ENCODE data around the gene RFX8. TPM values are rescaled to one million over a fixed set of nuclear protein-coding genes. Genes with fewer than 3 reads are reported as not detected.

RFX8 gene
- total RNA-seq, 1 donor from 2014 or later: not detected

DNA sequence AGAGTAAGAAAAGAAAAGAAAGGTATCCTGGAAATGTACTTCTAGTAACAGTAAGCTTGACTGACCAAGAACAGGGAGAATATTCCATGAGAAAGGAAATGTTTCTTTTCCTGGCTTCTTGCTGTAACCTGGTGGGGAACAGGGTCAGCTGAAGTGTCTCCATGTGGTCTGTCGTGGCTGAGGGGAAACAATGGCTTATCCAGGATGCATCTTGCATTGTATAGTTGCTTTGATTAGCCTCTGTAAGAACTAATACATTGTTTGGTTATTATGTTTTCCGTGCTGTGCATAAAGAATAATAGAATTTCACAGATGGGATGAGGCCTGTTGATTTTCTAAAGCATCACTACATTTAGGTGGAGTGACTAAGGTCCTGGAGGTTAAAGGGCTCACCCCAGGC is 92.5 kb downstream of the RFX8 start:
- intact Hi-C loops (cut with DNase I): no loop called here
- peaks cover 30% of the 10 kb centered on the region for H3K27me3 ChIP-seq
- H3K36me3 ChIP-seq: no peaks in the 10 kb centered on the region
- TF ChIP-seq, protein P1, sequence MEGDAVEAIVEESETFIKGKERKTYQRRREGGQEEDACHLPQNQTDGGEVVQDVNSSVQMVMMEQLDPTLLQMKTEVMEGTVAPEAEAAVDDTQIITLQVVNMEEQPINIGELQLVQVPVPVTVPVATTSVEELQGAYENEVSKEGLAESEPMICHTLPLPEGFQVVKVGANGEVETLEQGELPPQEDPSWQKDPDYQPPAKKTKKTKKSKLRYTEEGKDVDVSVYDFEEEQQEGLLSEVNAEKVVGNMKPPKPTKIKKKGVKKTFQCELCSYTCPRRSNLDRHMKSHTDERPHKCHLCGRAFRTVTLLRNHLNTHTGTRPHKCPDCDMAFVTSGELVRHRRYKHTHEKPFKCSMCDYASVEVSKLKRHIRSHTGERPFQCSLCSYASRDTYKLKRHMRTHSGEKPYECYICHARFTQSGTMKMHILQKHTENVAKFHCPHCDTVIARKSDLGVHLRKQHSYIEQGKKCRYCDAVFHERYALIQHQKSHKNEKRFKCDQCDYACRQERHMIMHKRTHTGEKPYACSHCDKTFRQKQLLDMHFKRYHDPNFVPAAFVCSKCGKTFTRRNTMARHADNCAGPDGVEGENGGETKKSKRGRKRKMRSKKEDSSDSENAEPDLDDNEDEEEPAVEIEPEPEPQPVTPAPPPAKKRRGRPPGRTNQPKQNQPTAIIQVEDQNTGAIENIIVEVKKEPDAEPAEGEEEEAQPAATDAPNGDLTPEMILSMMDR (IDR thresholded peaks at IDR 0.05): no peak
- H3K4me1 ChIP-seq: peaks cover 6% of the 10 kb centered on the region
- H3K27ac ChIP-seq: no peak overlapping the region
- no peaks in the 10 kb centered on the region for H3K9me3 ChIP-seq
- DNase-seq (no peak), ATAC-seq (no peak)
- no peak overlapping the region for H3K4me3 ChIP-seq

DNA sequence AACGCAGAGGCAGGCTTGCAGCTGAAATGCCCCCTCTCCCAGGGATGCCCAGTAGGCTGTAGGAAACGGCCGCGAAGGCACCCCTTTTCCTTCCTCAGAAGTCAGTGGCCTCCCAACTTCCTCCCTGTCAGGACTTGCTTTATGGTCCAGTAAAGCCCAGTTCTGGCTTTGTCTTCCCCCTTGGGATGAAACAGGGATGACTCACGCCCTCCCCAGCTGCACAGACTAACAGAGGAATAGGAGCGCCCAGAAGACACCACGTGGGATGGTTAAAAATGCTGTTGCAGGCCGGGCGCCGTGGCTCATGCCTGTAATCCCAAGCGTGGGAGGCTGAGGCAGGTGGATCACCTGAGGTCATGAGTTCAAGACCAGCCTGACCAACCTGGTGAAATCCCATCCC is 94.5 kb downstream of the RFX8 start:
- Histone ChIP-seq H3K36me3 (no peaks in the 10 kb centered on the region), H3K27ac (no peak overlapping the region), H3K9me3 (no peaks in the 10 kb centered on the region), H3K27me3 (peaks cover 13% of the 10 kb centered on the region), H3K4me3 (no peak overlapping the region), H3K4me1 (no peaks in the 10 kb centered on the region)
- ATAC-seq (peak; percentile 81), DNase-seq (no peak)
- TF ChIP-seq, protein P1 (IDR thresholded peaks at IDR 0.05): no peak
- intact Hi-C loops (cut with DNase I): no loop called here

DNA sequence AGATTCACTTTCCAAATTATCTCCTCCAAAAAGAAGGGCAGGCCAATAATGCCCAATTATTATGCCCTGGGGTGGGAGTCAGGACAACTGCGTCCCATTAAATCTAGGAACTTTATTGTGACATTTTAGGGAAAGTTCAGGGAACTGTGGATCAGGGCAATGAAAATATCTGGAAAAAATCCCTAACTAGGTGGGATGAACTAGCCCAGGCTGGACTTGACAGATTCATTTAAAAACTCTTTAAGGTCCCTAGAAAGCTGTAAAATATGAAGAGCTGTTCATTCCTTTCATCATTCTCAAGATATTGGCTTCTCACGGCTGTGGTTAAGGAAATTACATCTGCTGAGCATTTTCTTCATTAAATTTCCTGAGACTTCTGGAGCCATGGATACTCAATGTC is 95.8 kb downstream of the RFX8 start:
- Histone ChIP-seq H3K27ac (no peak overlapping the region), H3K9me3 (no peaks in the 10 kb centered on the region), H3K4me3 (no peak overlapping the region), H3K36me3 (no peaks in the 10 kb centered on the region), H3K27me3 (peaks cover under 1% of the 10 kb centered on the region), H3K4me1 (no peaks in the 10 kb centered on the region)
- DNase-seq (no peak), ATAC-seq (no peak)
- TF ChIP-seq, protein P1 (IDR thresholded peaks at IDR 0.05): no peak
- intact Hi-C loops (cut with DNase I): no loop called here

DNA sequence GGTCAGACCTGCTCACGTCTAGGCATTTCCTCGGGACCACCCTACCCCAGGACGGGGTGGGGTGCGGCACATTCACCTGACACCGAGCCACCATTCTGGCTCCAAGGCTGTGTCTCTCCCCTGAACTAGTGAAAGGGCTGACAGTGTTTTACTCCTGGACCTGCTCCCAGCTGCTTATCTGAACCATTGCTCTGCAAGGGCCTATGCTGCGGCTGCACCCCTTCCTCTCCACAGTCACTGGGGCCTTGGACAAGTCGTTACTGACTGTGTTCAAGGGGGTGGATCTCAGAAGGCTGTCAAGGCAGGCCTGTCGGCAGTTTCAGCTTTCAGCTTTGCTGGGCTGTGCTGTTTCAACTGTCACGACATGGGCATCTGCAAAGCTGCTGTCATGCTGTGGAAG is 99.3 kb downstream of the RFX8 start:
- Histone ChIP-seq H3K4me3 (no peak overlapping the region), H3K27me3 (no peaks in the 10 kb centered on the region), H3K9me3 (no peaks in the 10 kb centered on the region), H3K36me3 (no peaks in the 10 kb centered on the region), H3K27ac (no peak overlapping the region), H3K4me1 (no peaks in the 10 kb centered on the region)
- ATAC-seq (no peak), DNase-seq (no peak)
- TF ChIP-seq, protein P1 (IDR thresholded peaks at IDR 0.05): no peak
- intact Hi-C loops (cut with DNase I): no loop called here

DNA sequence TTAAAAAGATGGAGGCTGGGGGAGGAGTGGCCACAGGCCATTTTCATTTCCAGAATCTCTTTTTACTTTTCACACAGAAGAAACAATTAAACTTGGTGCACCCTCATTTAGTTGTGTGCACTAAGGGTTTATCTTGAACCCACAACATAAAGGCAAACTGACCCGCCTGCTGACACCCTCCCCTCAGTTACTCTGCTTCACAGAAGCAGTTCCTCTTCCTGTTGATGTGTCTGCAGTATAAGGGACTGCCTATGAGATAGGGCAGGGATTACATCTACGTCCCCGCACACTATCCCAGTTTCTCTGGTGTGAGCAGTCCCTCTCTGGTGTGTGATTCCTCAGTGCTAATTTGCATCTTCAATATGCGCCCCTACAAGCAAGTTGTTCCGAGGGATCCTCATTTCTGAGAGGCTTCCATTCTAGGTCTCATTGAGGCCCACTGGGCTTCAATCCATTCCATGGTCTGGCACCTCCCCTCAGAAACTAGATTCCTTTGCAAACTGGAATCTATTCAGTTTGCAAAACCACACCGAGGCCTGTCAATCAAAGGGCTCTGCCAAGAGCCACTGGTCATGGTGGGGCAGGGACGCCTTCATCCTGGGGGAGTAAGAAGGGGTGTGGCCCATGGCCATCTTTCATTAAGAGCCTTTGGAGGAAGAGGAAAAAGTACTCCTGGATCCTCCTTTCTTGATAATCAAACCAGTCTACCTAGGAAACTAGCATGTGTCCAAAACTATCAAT is 99.9 kb downstream of the RFX8 start:
- TF ChIP-seq, protein P1 (IDR thresholded peaks at IDR 0.05): no peak
- no peak overlapping the region for H3K27ac ChIP-seq
- H3K4me3 ChIP-seq: no peak overlapping the region
- DNase-seq (no peak), ATAC-seq (no peak)
- H3K36me3 ChIP-seq: no peaks in the 10 kb centered on the region
- intact Hi-C loops (cut with DNase I): no loop called here
- H3K9me3 ChIP-seq: no peaks in the 10 kb centered on the region
- H3K27me3 ChIP-seq: no peaks in the 10 kb centered on the region
- no peaks in the 10 kb centered on the region for H3K4me1 ChIP-seq

DNA sequence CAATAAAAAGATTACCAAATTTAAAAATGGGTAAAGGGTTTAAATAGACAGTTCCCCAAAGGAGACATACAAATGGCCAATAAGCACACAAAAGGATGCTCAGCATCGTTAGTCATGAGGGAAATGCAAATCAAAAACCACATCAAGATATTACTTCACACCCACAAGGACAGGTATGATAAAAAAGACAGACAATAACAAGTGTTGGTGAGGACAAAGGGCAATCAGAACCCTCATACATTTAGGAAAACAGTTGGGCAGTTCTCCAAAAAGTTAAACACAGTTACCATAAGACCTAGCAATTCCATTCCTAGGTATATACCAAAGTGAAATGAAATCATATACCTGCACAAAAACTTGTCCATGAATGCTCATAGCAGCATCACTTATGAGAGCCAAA is 102.1 kb downstream of the RFX8 start:
- Histone ChIP-seq H3K27ac (no peak overlapping the region), H3K9me3 (no peaks in the 10 kb centered on the region), H3K4me3 (no peak overlapping the region), H3K4me1 (no peaks in the 10 kb centered on the region), H3K27me3 (no peaks in the 10 kb centered on the region), H3K36me3 (no peaks in the 10 kb centered on the region)
- no peak for ATAC-seq
- TF ChIP-seq, protein P1 (IDR thresholded peaks at IDR 0.05): no peak
- intact Hi-C loops (cut with DNase I): no loop called here
- no peak for DNase-seq
